GM12873 (cell line): ENCODE data around the gene TAS2R40.

Experiments used
- TF ChIP-seq, protein P1 (sequence below): IDR thresholded peaks from 2 replicates; pipeline ENCODE4 v1.5.1; 2012; ENCODE audit warnings: low read depth, mild to moderate bottlenecking, moderate library complexity, low read length, control low read depth; ENCODE audit not compliant: insufficient read depth; ENCODE audit errors: missing control alignments

The TAS2R40 gene

DNA sequence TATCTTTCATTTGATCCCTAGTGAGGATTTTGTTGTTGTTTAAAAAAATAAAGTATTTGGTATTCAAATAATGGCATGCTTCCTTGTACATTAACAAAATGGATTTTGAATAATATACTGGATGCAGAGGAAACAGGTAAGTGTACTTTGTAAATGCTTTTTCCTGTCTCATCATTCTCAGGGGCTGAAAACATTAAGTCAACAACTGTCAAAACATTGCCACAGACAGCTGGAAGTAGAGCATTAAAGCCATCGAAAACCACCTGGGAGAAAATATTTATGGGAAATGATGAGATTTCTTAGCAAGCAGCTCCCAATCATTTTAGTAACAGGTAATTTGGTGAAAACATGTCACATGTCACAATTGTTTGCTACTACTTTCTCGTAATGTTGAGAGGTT, 28.0 kb upstream of the TAS2R40 start:
- TF ChIP-seq, protein P1, sequence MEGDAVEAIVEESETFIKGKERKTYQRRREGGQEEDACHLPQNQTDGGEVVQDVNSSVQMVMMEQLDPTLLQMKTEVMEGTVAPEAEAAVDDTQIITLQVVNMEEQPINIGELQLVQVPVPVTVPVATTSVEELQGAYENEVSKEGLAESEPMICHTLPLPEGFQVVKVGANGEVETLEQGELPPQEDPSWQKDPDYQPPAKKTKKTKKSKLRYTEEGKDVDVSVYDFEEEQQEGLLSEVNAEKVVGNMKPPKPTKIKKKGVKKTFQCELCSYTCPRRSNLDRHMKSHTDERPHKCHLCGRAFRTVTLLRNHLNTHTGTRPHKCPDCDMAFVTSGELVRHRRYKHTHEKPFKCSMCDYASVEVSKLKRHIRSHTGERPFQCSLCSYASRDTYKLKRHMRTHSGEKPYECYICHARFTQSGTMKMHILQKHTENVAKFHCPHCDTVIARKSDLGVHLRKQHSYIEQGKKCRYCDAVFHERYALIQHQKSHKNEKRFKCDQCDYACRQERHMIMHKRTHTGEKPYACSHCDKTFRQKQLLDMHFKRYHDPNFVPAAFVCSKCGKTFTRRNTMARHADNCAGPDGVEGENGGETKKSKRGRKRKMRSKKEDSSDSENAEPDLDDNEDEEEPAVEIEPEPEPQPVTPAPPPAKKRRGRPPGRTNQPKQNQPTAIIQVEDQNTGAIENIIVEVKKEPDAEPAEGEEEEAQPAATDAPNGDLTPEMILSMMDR, result no peak

DNA sequence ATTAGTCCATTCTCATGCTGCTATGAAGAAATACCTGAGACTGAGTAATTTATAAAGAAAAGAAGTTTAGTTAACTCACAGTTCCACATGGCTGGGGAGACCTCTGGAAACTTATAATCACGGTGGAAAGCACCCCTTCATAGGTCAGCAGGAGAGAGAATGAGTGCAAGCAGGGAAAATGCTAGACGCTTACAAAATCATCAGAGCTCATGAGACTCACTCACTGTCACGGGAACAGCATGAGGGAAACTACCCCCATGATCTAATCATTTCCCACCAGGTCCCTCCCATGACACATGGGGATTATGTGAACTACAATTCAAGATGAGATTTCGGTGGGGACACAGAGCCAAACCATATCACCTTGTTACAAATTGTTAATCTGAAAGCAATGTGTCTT, 22.8 kb upstream of the TAS2R40 start:
- TF ChIP-seq, protein P1, result no peak

DNA sequence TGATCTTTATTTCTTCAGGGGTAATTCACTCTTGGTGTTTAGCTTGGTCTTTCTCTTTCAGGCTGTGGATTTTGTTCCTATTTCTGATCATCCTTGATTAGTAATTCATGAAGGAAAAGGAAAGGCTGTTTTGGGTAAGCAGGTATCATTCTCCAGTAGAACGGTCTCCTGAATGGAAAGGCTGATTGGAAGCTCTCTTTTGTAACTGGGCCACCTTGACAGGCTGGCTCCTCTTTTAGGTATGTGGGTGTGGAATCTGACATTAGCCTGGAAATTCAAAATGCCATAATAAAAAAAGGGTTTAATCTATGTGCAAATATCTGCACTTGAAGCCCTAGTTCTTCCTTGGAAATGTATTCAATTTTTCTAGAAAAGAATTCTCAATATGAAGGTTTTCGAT, 19.7 kb upstream of the TAS2R40 start:
- TF ChIP-seq, protein P1, result no peak

DNA sequence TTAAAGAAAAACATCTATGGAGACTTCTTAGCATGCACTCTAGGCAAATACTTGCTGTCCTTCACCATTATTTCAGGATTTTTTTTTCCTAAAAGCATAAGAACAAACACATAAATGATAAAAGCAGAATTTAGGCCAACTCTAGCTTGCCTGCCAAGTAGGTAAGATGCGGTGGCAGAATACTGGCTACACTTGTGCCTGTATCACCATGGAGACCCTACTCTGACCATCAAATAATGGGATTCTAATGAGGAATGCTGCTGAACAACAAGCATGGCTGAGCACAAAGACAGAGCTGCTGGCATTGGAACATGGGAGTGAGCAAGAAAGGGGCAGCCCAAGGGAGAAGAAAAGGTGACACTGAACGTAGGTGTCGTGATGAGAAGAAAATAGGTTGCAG, 18.5 kb upstream of the TAS2R40 start:
- TF ChIP-seq, protein P1, result no peak

DNA sequence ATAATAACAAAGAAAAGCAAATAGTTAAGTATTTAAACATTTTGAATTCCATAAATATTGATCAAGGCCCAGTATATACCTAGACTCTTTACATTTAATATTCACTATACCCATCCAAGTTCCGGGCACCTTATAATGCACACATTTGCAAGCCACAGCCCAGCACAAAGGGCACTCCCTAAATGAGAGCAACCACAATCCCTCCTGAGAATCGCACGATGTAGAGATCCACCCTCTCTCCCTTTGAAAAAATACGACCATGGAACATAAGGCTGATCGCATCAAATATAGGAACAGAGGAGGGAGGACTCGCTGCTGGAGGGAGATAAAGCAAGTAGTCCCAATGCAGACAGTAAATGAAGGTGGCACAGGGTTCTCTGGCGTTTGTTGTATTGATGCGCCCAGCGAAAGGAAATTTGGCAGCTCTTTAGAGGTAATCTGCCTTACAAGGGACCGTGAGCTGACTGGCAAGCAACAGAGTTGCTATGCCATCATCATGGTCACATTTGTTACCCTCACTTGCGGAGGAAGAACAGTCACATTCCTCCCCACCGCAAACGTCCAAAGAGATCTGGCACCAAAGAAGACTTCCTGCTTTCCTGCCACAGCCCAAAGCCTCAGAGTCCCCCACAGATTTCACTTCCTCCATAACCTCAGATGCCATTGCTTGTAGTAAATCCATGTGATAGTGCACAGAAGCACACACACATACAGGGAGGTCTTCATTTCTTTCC, 16.1 kb upstream of the TAS2R40 start:
- TF ChIP-seq, protein P1, result no peak

DNA sequence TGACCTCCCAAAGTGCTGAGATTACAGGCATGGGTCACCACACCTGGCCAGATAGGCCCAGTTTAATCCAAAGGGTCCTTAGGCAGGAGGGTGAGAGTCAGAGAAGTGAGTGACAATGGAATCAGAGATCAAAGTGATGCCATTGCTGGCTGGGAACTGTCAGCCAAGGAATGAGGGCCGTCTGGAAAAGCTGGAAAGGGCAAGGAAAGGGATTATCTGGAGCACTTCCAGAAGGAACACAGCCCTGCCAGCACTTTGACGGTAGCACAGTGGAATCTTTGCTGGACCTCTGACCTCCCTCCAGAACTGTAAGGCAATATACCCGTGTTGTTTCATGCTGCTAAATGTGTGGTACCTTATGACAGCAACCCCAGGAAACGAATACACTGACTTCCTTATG, 11.3 kb upstream of the TAS2R40 start:
- TF ChIP-seq, protein P1, result no peak

DNA sequence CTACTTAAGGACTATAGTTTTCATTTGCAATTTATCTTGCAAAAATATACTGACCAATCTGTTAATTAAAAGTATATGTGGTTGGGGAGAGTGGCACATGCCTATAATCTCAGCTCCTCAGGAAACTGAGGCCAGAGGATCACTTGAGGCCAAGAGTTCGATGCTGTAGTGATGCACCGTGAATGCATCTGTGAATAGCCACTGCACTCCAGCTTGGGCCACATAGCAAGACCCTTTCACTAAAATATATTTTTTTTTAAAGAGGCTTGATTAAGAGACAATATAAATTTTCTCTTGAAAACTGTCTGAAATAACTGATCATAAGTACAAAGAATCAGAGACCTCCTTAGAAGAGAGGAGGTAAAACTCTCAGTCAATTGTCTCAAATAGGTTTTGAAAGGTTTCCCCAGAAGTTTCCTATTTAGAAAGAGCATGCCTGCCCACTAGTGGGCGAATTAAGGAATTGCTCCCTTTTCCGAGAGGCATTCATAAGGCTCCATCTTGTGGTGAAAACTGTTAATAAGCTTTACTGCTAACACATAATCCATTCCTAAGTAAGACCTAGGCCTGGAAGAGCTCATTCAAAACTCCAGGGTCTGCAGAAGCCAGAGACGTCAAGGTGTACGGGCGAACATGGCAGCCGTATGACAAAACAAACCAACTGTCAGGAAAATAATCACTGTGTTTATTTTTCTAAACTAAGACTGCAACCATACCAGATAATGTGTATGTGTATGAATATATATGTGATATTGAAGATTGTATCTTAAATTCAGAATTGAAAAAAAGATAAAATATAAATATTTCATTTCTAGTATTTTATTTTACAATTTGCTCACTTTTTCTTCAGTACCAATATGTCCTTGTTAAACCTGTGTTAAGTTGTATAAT, 6.8 kb upstream of the TAS2R40 start:
- TF ChIP-seq, protein P1, result peak; percentile 99
